ENCODE data around the gene DPYSL4.

GRCh38 chr10:132189810-132190422 is 3.2 kb downstream of the DPYSL4 start:
- TF ChIP-seq POLR2A (IDR thresholded peaks at IDR 0.05) (no peak), CTCF (IDR thresholded peaks at IDR 0.05) (no peak), POLR2AphosphoS5 (IDR thresholded peaks at IDR 0.05) (no peak)

Data from prostate gland (tissue), 2 donors.